GM12878 (cell line): ENCODE measurements around the gene FXYD1. TPM values are rescaled to one million over a fixed set of nuclear protein-coding genes. Genes with fewer than 3 reads are reported as not detected.

ENCODE experiments used
- CBX3 ChIP-seq: fragments of 200-600 bp; sonication (generic); IDR thresholded peaks from 2 replicates; pipeline ENCODE4 v1.6.1; 2016; ENCODE audit warnings: low read depth, borderline replicate concordance
- DPF2 ChIP-seq: fragments of 450-650 bp; IDR thresholded peaks from 2 replicates; pipeline ENCODE4 v1.6.1; 2017; ENCODE audit warnings: mild to moderate bottlenecking
- EP300 ChIP-seq, 2 experiments: fragments of 150-350 bp in 1 of 2; IDR thresholded peaks; 2 replicates each; pipeline ENCODE4 v1.6.1; 2011 to 2012; ENCODE audit warnings: low read depth in 2 of 2, low read length in 2 of 2, borderline replicate concordance in 1 of 2, improper control_type of control experiment in 1 of 2, inconsistent platforms in 1 of 2; ENCODE audit not compliant: control insufficient read depth in 1 of 2
- FOXK2 ChIP-seq: fragments of 450-650 bp; IDR thresholded peaks from 2 replicates; pipeline ENCODE4 v1.6.1; 2017; ENCODE audit warnings: mild to moderate bottlenecking, moderate library complexity
- MTA3 ChIP-seq: IDR thresholded peaks from 2 replicates; pipeline ENCODE4 v1.6.1; 2012; ENCODE audit warnings: low read length, inconsistent platforms, borderline replicate concordance
- NFIC ChIP-seq: IDR thresholded peaks from 2 replicates; pipeline ENCODE4 v1.6.1; 2012; ENCODE audit warnings: low read depth, mild to moderate bottlenecking, inconsistent platforms, low read length, moderate library complexity
- RAD51 ChIP-seq: fragments of 450-650 bp; IDR thresholded peaks from 2 replicates; pipeline ENCODE4 v1.6.1; 2016; ENCODE audit warnings: moderate library complexity, mild to moderate bottlenecking, inconsistent platforms
- polyA plus RNA-seq, 11 experiments: library from polyadenylated mRNA; depleted of rRNA in 4 of 11; unstranded in 6 of 11; stranded (reverse) in 5 of 11; fragments of >200 nt; fragmentation: Nextera tagmentation in 4 of 11; fragmentation: Illumina TruSeq in 1 of 11; extraction: Ambion mirVana in 4 of 11; extraction: Trizol in 1 of 11; gene quantifications; 1 replicate in 1 of 11; 2 replicates in 10 of 11; pipeline versions ENCODE4 v1.2.1 to v1.2.3, GENCODE V29; 2011 to 2016; ENCODE audit warnings: inconsistent platforms in 2 of 11, missing spikeins in 2 of 11, low read depth in 1 of 11
- total RNA-seq, 4 experiments: library from RNA; depleted of rRNA in 3 of 4; stranded (reverse); fragments of >200 nt in 3 of 4; fragmentation: Illumina TruSeq in 1 of 4; extraction: Trizol in 1 of 4; gene quantifications; 2 replicates each; pipeline versions ENCODE4 v1.2.1 to v1.2.3, GENCODE V29; 2013 to 2021
- TF ChIP-seq, protein P1 (sequence below): fragments of 450-650 bp; IDR thresholded peaks from 2 replicates; pipeline ENCODE4 v1.6.1; 2017; ENCODE audit warnings: mild to moderate bottlenecking, low read depth, inconsistent platforms; ENCODE audit not compliant: poor library complexity, severe bottlenecking
- TF ChIP-seq, protein P2 (sequence below): fragments of 150-350 bp; IDR thresholded peaks from 2 replicates; pipeline ENCODE4 v1.6.1; 2014; ENCODE audit warnings: mild to moderate bottlenecking, low read depth, low read length
- TF ChIP-seq, protein P3 (sequence below): fragments of 150-350 bp; IDR thresholded peaks from 2 replicates; pipeline ENCODE4 v1.6.1; 2016; ENCODE audit warnings: low read depth, low read length

The FXYD1 gene
- total and polyA plus RNA-seq, 10 of the 15 experiments (the other 5 are each of a cell fraction or from before 2014, with no cell fraction given), result 0.34 to 1.2 (median 0.49) TPM; not detected in 4

DNA sequence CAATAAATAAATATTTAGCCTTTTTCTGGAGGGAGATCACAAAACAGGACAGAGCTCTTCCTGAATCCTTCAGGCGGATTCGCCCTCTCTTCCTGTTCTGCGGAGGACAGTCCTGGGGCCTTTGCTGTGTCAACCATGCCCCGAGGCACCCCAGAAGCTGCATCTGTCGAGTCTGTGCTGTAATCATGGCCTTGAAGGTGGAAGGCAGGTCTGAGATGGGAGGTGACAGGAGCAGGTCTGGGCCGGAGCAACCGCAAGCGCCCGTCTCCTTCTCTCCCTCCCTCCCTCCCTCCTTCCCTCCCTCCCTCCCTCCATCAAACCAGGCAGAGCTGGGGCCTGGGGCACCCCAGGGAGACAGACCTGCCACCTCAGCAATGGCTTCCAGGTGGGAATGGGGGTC, 27.6 kb upstream of the FXYD1 start (continued):
- TF ChIP-seq, protein P1, sequence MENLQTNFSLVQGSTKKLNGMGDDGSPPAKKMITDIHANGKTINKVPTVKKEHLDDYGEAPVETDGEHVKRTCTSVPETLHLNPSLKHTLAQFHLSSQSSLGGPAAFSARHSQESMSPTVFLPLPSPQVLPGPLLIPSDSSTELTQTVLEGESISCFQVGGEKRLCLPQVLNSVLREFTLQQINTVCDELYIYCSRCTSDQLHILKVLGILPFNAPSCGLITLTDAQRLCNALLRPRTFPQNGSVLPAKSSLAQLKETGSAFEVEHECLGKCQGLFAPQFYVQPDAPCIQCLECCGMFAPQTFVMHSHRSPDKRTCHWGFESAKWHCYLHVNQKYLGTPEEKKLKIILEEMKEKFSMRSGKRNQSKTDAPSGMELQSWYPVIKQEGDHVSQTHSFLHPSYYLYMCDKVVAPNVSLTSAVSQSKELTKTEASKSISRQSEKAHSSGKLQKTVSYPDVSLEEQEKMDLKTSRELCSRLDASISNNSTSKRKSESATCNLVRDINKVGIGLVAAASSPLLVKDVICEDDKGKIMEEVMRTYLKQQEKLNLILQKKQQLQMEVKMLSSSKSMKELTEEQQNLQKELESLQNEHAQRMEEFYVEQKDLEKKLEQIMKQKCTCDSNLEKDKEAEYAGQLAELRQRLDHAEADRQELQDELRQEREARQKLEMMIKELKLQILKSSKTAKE, result no peak
- no peak for TF ChIP-seq FOXK2
- no peak for TF ChIP-seq EP300 (IDR thresholded peaks at IDR 0.05; ENCODE audit: borderline replicate concordance in 1 of 2, control insufficient read depth in 1 of 2, low read depth in 2 of 2, low read length in 2 of 2)
- no peak for TF ChIP-seq RAD51
- no peak for TF ChIP-seq MTA3
- TF ChIP-seq, protein P2, sequence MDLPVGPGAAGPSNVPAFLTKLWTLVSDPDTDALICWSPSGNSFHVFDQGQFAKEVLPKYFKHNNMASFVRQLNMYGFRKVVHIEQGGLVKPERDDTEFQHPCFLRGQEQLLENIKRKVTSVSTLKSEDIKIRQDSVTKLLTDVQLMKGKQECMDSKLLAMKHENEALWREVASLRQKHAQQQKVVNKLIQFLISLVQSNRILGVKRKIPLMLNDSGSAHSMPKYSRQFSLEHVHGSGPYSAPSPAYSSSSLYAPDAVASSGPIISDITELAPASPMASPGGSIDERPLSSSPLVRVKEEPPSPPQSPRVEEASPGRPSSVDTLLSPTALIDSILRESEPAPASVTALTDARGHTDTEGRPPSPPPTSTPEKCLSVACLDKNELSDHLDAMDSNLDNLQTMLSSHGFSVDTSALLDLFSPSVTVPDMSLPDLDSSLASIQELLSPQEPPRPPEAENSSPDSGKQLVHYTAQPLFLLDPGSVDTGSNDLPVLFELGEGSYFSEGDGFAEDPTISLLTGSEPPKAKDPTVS, result no peak
- TF ChIP-seq NFIC, result no peak
- TF ChIP-seq, protein P3, sequence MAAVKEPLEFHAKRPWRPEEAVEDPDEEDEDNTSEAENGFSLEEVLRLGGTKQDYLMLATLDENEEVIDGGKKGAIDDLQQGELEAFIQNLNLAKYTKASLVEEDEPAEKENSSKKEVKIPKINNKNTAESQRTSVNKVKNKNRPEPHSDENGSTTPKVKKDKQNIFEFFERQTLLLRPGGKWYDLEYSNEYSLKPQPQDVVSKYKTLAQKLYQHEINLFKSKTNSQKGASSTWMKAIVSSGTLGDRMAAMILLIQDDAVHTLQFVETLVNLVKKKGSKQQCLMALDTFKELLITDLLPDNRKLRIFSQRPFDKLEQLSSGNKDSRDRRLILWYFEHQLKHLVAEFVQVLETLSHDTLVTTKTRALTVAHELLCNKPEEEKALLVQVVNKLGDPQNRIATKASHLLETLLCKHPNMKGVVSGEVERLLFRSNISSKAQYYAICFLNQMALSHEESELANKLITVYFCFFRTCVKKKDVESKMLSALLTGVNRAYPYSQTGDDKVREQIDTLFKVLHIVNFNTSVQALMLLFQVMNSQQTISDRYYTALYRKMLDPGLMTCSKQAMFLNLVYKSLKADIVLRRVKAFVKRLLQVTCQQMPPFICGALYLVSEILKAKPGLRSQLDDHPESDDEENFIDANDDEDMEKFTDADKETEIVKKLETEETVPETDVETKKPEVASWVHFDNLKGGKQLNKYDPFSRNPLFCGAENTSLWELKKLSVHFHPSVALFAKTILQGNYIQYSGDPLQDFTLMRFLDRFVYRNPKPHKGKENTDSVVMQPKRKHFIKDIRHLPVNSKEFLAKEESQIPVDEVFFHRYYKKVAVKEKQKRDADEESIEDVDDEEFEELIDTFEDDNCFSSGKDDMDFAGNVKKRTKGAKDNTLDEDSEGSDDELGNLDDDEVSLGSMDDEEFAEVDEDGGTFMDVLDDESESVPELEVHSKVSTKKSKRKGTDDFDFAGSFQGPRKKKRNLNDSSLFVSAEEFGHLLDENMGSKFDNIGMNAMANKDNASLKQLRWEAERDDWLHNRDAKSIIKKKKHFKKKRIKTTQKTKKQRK, result no peak
- TF ChIP-seq DPF2, result no peak
- TF ChIP-seq CBX3, result no peak
